ENCODE results near the gene FAM227B.

DNA sequence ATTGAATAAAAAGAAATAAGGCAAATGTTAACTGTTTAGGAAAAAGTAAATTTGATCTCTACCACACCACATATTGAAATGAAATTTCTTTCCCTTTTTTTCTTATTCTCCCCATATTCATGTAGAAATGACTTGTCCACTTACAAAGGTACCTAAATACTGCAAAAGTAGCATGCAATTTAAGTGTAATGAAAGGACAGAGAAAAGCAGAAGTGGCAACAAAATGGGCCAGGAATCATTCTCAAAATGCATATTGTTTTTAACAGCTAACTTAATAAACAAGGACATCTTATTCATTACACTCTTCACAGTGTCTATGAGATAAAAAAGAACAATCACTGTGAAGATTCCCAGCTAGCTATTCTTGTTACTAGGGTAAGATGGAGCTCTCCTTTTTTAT, 238.2 kb downstream of the FAM227B start:
- TF ChIP-seq POLR2A (IDR thresholded peaks at IDR 0.05; ENCODE audit: low read depth, low read length), result no peak
- no peak for TF ChIP-seq POLR2AphosphoS5 (IDR thresholded peaks at IDR 0.05; ENCODE audit: low read depth, low read length)
- TF ChIP-seq TAF1 (IDR thresholded peaks at IDR 0.05; ENCODE audit: low read depth, low read length), result no peak
- TF ChIP-seq SPI1 (IDR thresholded peaks at IDR 0.05; ENCODE audit: low read depth, low read length), result peak; percentile 52; the same call in 1 of the 2 replicates
- no peak for TF ChIP-seq POU2F2 (IDR thresholded peaks at IDR 0.05; ENCODE audit: low read depth, low read length)
- no peak for TF ChIP-seq PAX5 (IDR thresholded peaks at IDR 0.05; ENCODE audit: insufficient read depth, low read length, severe bottlenecking)

Data from GM12891 (cell line).